Body of pancreas (tissue), 4 donors: ENCODE data around the gene GRID2.

Source experiments
- POLR2A ChIP-seq, 3 donors: fragments of 450-650 bp; IDR thresholded peaks; one replicate each; pipeline ENCODE4 v1.6.1; 2016; ENCODE audit warnings: antibody characterized with exemption in 3 of 3, mild to moderate bottlenecking in 2 of 3
- TF ChIP-seq, protein P1 (sequence below), 7 experiments: fragments of 450-650 bp in 4 of 7; fragments of 200-600 bp in 3 of 7; sonication (generic) in 3 of 7; IDR thresholded peaks; one replicate each; pipeline ENCODE4 v1.5.1; 2016 to 2019; ENCODE audit warnings: antibody characterized with exemption in 7 of 7

- TF ChIP-seq, protein P1, sequence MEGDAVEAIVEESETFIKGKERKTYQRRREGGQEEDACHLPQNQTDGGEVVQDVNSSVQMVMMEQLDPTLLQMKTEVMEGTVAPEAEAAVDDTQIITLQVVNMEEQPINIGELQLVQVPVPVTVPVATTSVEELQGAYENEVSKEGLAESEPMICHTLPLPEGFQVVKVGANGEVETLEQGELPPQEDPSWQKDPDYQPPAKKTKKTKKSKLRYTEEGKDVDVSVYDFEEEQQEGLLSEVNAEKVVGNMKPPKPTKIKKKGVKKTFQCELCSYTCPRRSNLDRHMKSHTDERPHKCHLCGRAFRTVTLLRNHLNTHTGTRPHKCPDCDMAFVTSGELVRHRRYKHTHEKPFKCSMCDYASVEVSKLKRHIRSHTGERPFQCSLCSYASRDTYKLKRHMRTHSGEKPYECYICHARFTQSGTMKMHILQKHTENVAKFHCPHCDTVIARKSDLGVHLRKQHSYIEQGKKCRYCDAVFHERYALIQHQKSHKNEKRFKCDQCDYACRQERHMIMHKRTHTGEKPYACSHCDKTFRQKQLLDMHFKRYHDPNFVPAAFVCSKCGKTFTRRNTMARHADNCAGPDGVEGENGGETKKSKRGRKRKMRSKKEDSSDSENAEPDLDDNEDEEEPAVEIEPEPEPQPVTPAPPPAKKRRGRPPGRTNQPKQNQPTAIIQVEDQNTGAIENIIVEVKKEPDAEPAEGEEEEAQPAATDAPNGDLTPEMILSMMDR (IDR thresholded peaks at IDR 0.05): no peak
- TF ChIP-seq POLR2A (IDR thresholded peaks at IDR 0.05): no peak
Observed at GRCh38 chr4:92382128-92382527, 78.4 kb downstream of the GRID2 start.
